ENCODE results near the gene SORT1. TPM values are rescaled to one million over a fixed set of nuclear protein-coding genes. Genes with fewer than 3 reads are reported as not detected.

The SORT1 gene
- total RNA-seq, 2 donors from 2014 or later, result 0.66 to 0.78 TPM

DNA sequence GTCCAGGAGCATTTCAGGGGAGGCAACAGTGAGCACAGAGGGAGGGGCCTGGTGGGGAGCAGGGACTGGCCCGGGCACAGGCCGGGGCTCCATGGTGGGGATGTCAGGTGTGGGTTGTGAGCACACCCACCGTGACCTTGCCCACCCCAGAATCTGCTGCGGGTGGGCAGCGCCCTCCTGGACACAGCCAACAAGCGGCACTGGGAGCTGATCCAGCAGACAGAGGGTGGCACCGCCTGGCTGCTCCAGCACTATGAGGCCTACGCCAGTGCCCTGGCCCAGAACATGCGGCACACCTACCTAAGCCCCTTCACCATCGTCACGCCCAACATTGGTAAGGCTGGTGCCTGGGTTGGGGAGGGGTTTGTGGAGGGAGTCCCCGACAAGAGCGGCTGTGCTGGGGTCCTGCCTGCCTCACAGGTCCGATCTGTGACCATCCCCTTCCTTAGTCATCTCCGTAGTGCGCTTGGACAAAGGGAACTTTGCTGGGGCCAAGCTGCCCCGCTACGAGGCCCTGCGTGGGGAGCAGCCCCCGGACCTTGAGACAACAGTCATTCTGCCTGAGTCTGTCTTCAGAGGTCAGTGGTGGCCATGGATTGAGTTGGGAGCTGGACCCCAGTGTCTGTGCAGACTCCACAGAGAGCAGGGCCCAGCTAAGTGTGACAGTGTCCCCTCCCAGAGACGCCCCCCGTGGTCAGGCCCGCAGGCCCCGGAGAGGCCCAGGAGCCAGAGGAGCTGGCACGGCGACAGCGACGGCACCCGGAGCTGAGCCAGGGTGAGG, 129.1 kb downstream of the SORT1 start:
- ATAC-seq (replicated peaks), result no peak
- peaks cover 2% of the 10 kb centered on the region for H3K4me1 Mint-ChIP-seq
- H3K9me3 Mint-ChIP-seq, result no peaks in the 10 kb centered on the region

GRCh38 chr1:109267743-109268300, 129.9 kb downstream of the SORT1 start:
- Mint-ChIP-seq H3K4me3 (no peak overlapping the region), H3K36me3 (ENCODE audit: low read depth) (no peaks in the 10 kb centered on the region), H3K9me3 (no peaks in the 10 kb centered on the region), H3K27me3 (no peaks in the 10 kb centered on the region), H3K4me1 (peaks cover 6% of the 10 kb centered on the region), H3K27ac (no peak overlapping the region)
- ATAC-seq (replicated peaks), result no peak

More for the DNA sequence above, 129.1 kb downstream of the SORT1 start:
- H3K27me3 Mint-ChIP-seq, result no peaks in the 10 kb centered on the region
- no peak overlapping the region for H3K4me3 Mint-ChIP-seq
- H3K27ac Mint-ChIP-seq, result no peak overlapping the region
- no peaks in the 10 kb centered on the region for H3K36me3 Mint-ChIP-seq (ENCODE audit: low read depth)

GRCh38 chr1:109266965-109267364, 130.8 kb downstream of the SORT1 start:
- no peak for ATAC-seq (replicated peaks)
- H3K4me1 Mint-ChIP-seq, result peaks cover 6% of the 10 kb centered on the region
- H3K36me3 Mint-ChIP-seq (ENCODE audit: low read depth), result no peaks in the 10 kb centered on the region
- H3K27ac Mint-ChIP-seq, result no peak overlapping the region
- H3K27me3 Mint-ChIP-seq, result no peaks in the 10 kb centered on the region
- H3K4me3 Mint-ChIP-seq, result no peak overlapping the region
- no peaks in the 10 kb centered on the region for H3K9me3 Mint-ChIP-seq

GRCh38 chr1:109265741-109266330, 131.9 kb downstream of the SORT1 start:
- Mint-ChIP-seq H3K9me3 (no peaks in the 10 kb centered on the region), H3K4me1 (peaks cover 6% of the 10 kb centered on the region), H3K4me3 (no peak overlapping the region), H3K27me3 (no peaks in the 10 kb centered on the region), H3K36me3 (ENCODE audit: low read depth) (no peaks in the 10 kb centered on the region), H3K27ac (no peak overlapping the region)
- ATAC-seq (replicated peaks), result no peak

GRCh38 chr1:109265016-109265415, 132.7 kb downstream of the SORT1 start:
- no peak for ATAC-seq (replicated peaks)
- Mint-ChIP-seq H3K27ac (no peak overlapping the region), H3K4me3 (no peak overlapping the region), H3K4me1 (peaks cover 6% of the 10 kb centered on the region), H3K9me3 (no peaks in the 10 kb centered on the region), H3K27me3 (no peaks in the 10 kb centered on the region), H3K36me3 (ENCODE audit: low read depth) (no peaks in the 10 kb centered on the region)

- H3K27ac Mint-ChIP-seq, result no peak overlapping the region
- no peaks in the 10 kb centered on the region for H3K9me3 Mint-ChIP-seq
- peaks cover 6% of the 10 kb centered on the region for H3K4me1 Mint-ChIP-seq
- ATAC-seq (replicated peaks), result no peak
- no peak overlapping the region for H3K4me3 Mint-ChIP-seq
- no peaks in the 10 kb centered on the region for H3K36me3 Mint-ChIP-seq (ENCODE audit: low read depth)
- H3K27me3 Mint-ChIP-seq, result no peaks in the 10 kb centered on the region
These were observed 133.4 kb downstream of the SORT1 start for GRCh38 chr1:109264379-109264755.

GRCh38 chr1:109263597-109264378, 133.9 kb downstream of the SORT1 start:
- H3K36me3 Mint-ChIP-seq (ENCODE audit: low read depth), result no peaks in the 10 kb centered on the region
- H3K4me1 Mint-ChIP-seq, result peaks cover 6% of the 10 kb centered on the region
- no peaks in the 10 kb centered on the region for H3K27me3 Mint-ChIP-seq
- no peaks in the 10 kb centered on the region for H3K9me3 Mint-ChIP-seq
- peak; percentile 94 for ATAC-seq (replicated peaks)
- H3K27ac Mint-ChIP-seq, result peak overlapping the region; percentile 87
- H3K4me3 Mint-ChIP-seq, result peak overlapping the region; percentile 42

GRCh38 chr1:109263234-109263596, 134.5 kb downstream of the SORT1 start:
- no peaks in the 10 kb centered on the region for H3K9me3 Mint-ChIP-seq
- peak overlapping the region; percentile 42 for H3K4me3 Mint-ChIP-seq
- no peaks in the 10 kb centered on the region for H3K36me3 Mint-ChIP-seq (ENCODE audit: low read depth)
- no peaks in the 10 kb centered on the region for H3K27me3 Mint-ChIP-seq
- peak; percentile 40 for ATAC-seq (replicated peaks)
- H3K27ac Mint-ChIP-seq, result peak overlapping the region; percentile 87
- peaks cover 6% of the 10 kb centered on the region for H3K4me1 Mint-ChIP-seq

GRCh38 chr1:109262231-109263055, 135.3 kb downstream of the SORT1 start:
- no peak for ATAC-seq (replicated peaks)
- Mint-ChIP-seq H3K9me3 (no peaks in the 10 kb centered on the region), H3K36me3 (ENCODE audit: low read depth) (no peaks in the 10 kb centered on the region), H3K4me3 (no peak overlapping the region), H3K27me3 (no peaks in the 10 kb centered on the region), H3K27ac (peak overlapping the region; percentile 87), H3K4me1 (peaks cover 6% of the 10 kb centered on the region)

DNA sequence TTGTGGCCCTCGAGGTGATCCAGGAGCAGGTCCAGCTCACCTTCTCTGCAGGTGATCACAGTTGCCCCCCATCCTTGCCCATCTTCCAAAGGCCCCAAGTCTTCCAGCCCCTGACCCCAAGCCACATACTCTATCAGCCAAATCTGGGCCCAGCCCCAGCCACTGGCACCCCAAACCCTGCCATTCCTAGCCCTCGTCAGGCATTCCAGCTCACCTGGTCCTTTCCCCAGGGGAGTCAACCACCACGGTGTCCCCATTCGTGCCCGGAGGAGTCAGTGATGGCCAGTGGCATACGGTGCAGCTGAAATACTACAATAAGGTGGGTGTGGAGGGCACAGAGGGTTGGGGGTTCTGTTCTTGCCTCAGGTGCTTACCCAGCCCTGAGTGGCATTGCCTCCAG, 136.1 kb downstream of the SORT1 start:
- Mint-ChIP-seq H3K27ac (no peak overlapping the region), H3K27me3 (no peaks in the 10 kb centered on the region), H3K36me3 (ENCODE audit: low read depth) (no peaks in the 10 kb centered on the region), H3K4me3 (no peak overlapping the region), H3K9me3 (no peaks in the 10 kb centered on the region), H3K4me1 (peaks cover 6% of the 10 kb centered on the region)
- ATAC-seq (replicated peaks), result no peak

DNA sequence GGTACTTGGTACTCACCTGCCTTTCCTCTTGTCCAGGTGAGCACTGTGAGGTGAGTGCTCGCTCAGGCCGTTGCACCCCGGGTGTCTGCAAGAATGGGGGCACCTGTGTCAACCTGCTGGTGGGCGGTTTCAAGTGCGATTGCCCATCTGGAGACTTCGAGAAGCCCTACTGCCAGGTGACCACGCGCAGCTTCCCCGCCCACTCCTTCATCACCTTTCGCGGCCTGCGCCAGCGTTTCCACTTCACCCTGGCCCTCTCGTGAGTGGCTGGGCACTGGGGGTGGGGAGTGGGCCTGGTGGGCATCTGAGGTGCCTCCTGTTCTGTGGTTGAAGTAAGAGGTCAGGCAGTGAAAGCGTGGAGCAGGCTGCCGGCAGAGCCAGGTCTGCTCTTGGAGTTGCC, 136.7 kb downstream of the SORT1 start:
- no peak overlapping the region for H3K4me3 Mint-ChIP-seq
- ATAC-seq (replicated peaks), result no peak
- H3K4me1 Mint-ChIP-seq, result peaks cover 6% of the 10 kb centered on the region
- no peak overlapping the region for H3K27ac Mint-ChIP-seq
- H3K9me3 Mint-ChIP-seq, result no peaks in the 10 kb centered on the region
- H3K27me3 Mint-ChIP-seq, result no peaks in the 10 kb centered on the region
- no peaks in the 10 kb centered on the region for H3K36me3 Mint-ChIP-seq (ENCODE audit: low read depth)

DNA sequence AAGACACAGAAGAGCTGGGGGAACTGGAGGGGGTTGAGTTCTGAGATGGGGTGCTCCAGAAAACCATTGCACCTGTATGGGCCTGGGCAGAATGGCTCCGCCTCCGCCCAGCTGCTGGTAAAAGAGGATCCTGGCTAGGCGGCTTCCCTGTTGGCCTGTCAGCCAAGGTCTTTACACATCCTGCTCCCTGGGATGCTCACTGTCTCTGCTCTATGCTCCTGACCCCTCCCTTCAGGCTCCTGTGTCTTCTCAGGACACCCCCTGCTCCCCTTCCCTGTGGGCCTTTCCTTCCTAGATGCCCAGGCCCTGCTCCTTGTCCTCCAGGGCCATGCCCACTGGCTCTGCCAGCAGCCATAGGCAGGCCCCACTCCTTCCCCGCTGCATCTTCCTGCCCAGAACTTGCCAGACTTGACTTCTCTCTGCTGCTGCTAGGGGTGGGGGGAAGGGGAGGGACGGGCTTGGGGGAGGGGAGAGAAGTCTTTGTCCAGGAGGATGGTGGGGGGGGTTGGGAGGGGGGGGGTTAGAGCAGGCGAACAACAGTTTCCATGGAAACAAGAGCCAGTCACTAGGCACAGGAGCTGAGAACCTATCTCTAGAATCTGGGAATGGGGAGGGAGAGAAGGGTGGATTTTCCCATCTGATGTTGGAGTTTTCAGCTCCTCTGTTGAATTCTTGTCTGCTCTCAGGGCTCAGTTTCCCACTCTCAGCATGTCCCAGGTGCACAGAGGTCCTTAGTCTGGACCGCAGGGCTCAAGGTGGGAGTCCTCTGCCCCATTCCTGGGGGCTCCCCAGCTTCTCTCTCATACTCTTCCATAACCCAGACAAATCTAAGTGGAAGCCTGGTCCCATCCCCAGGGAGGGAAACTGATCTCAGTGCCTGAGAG, 137.8 kb downstream of the SORT1 start:
- H3K27me3 Mint-ChIP-seq, result no peaks in the 10 kb centered on the region
- ATAC-seq (replicated peaks), result no peak
- H3K9me3 Mint-ChIP-seq, result no peaks in the 10 kb centered on the region
- no peak overlapping the region for H3K4me3 Mint-ChIP-seq
- H3K36me3 Mint-ChIP-seq (ENCODE audit: low read depth), result no peaks in the 10 kb centered on the region
- H3K4me1 Mint-ChIP-seq, result peaks cover 6% of the 10 kb centered on the region
- H3K27ac Mint-ChIP-seq, result no peak overlapping the region

Measured in activated T-helper 17 cell treated with anti-CD3 and anti-CD28 coated beads, Interleukin-2, amount 50 U/mL, for 72 hours (primary cell).